ENCODE data around the gene SCN5A. TPM values are rescaled to one million over a fixed set of nuclear protein-coding genes. Genes with fewer than 3 reads are reported as not detected.

SCN5A gene
- 1 to 10 TPM in 11 of 12 donors, not detected in 1; 2.0 to 9.3 (median 6.7) TPM for polyA plus RNA-seq (ENCODE audit: insufficient read length in 12 of 12)
- long read RNA-seq, donor 1, partial matches to known transcripts: 7 of 7 reads
- long read RNA-seq, donor 1, other reads (novel, unspliced or antisense): 0 of 7 reads
- long read RNA-seq, donor 2: 0 reads
- long read RNA-seq, donor 3: 0 reads
- long read RNA-seq, donor 4: 0 reads
- long read RNA-seq, donor 5: 0 reads
- long read RNA-seq, donor 6: 0 reads
- long read RNA-seq, donor 7: 0 reads
- long read RNA-seq, donor 8: 0 reads
- long read RNA-seq, donor 9: 0 reads
- long read RNA-seq, donor 10: 0 reads
- long read RNA-seq, donor 11: 0 reads

DNA sequence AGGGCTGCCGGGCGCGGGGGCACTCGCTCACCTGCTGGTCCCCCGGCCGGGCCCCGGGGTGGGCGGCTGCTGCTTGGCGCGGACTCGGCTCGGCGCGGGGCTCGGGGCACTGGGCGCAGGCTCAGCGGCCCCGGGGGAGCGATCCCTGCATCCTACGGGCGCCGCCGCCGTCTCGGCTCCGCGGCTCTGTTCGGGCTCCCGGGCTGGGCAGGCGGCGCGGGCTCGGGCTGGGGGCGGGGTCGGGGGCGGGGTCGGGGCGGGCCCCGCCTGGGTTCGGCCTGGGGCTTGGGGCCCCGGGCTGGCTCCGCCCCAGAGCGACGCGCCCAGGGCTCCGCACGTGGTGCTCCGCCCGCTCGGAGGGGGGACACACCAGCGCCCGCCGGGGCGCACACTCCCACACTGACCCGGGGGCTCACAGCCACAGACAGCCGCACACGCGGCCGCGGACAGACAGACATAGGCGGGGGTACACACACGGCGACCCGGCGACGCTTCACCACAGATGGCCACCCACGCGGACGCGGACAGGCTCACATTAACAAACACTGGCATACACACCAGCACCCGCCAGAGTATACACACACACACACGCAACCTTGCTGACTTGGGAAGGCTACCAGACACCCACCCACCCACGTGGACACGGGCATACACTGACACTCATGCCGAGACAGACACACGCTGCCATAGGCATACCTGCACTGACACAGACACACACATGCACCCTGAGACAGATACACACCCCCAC, at the start of gene SCN5A:
Gene SCN5A, minus strand, starts transcription at position 188 of the 748 bp plus-strand sequence. CDS start 16,380 bp downstream, outside the sequence.
- no peak for DNase-seq

DNA sequence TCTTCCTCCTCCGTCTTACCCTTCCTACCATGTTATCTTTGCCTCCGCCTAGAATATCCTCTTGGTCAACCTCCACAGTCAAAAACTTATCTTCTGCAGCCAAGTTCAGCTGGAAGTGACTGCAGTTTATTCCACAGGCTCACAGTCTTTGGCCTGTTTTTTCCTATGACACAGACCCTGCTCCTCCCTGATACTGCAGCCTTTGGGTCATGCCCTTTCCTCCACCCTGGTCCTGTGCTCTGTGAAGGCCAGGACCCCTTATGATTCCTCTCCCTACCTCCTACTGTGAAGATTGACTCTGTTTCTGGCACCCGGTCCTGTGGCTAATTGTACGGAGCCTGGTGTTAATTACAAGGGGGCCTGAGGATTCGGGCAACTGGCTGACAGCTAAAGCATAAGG, 49.3 kb upstream of the SCN5A start:
- no peak for DNase-seq

DNA sequence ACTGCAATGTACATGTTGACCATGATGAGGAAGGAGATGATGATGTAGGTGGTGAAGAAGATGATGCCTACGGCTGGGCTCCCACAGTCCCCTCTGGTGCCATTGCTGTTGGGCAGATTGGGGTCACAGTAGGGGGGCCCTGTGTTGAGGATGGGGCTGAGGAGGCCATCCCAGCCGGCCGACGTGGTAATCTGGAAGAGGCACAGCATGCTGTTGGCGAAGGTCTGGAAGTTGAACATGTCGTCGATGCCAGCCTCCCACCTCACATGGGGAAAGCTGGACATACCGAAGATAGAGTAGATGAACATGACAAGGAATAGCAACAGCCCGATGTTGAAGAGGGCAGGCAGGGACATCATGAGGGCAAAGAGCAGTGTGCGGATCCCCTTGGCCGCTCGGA, 48.6 kb upstream of the SCN5A start:
- no peak for DNase-seq

DNA sequence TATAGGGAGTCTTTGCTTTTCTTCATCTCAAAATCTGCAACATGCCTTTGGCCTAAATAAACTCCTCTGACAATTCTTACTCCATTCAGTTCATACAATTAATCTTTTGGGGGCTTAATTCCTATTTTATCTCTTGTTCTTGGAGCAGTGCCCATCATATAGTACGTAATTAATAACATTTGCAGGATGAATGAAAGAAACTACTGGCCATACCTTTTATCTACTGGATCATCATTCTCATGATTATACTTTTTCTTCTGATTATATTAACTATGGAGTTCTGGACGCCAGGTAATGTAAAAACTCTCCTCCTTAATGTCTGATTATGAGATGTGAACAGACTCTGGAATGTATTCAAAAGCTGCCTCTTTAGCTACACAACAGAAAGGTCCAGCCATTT, 46.5 kb upstream of the SCN5A start:
- no peak for DNase-seq

DNA sequence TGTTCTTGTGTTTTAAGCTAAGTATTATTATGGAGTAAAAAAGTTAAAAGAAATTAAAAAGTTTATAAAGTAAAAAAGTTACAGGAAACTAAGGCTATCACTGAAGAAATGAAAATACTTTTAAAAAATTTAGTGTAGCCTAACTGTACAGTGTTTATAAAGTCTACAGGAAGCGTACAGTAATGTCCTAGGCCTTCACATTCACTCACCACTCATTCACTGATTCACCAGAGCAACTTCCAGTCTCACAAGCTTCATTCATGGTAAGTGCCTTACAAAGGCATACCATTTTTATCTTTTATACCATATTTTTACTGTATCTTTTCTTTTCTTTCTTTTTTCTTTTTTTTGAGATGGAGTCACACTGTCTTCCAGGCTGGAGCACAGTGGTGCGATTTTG, 40.7 kb upstream of the SCN5A start:
- DNase-seq: no peak

DNA sequence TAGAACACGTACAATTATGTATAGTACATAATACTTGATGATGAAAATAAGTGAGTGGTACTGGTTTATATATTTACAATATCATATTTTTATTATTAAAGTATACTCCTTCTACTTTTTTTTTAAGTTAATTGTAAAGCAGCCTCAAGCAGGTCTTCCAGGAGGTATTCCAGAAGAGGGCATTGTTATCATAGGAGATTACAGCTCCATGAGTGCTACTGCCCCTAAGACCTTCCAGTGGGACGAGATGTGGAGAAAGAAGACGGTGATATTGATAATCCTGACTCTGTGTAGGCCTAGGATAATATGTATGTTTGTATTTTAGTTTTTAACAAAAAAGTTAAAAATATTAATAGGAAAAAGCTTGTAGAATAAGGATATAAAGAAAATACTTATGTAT, 40.3 kb upstream of the SCN5A start:
- no peak for DNase-seq

DNA sequence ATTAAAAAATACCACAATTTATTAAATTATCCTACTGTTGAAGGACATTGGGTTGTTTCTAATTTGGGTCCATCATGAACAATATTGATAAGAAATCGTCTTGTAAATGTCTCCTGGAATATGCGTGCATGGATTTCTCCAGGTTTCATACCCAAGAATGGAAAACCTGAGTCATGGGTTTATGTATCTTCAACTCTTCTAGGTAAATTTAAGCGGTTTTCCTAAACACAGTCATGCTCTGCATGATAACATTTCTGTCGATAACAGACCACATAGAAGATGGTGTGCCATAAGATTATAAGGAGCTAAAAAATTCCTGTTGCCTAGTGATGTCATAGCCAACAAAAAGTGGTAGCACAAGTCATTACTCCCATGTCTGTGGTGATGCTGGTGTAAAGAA, 39.9 kb upstream of the SCN5A start:
- DNase-seq: no peak

DNA sequence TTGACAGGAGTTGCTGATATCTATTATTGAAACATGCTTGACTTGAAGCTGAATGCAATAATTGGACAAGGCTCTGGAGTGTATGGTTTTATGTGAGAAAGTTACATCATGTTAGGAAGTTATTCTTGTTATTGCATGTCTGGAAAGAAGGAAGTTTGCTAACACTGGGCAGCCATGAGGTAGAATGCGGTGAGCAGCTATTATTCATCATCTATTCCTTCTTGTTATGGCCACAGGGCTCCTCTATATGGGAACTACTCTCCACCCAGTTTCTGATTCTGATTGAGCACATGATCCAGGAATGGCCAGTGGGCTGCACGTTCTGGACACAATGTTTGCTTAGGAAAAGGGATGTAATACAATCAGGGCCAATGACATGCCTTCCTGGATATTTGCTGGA, 37.8 kb upstream of the SCN5A start:
- no peak for DNase-seq

DNA sequence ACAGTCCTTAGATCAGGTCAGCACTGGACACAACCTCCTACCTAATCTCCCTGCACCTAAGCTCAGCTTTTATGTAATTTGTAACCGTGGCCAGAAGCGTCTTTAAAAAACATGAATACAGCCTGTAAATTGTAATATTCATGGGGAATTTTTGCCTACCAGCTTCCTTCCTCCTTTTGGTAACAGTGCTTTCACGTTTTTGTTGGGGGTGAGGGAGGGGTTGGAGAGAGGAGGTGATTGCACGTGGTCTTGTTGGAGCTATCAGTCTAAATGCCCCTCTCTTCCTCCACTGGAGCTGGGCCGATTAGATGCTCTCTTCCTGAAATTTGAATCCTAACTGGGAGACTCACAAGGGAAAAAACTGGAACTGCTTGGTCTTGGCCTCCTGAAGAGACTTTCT, 35.1 kb upstream of the SCN5A start:
- DNase-seq: no peak

DNA sequence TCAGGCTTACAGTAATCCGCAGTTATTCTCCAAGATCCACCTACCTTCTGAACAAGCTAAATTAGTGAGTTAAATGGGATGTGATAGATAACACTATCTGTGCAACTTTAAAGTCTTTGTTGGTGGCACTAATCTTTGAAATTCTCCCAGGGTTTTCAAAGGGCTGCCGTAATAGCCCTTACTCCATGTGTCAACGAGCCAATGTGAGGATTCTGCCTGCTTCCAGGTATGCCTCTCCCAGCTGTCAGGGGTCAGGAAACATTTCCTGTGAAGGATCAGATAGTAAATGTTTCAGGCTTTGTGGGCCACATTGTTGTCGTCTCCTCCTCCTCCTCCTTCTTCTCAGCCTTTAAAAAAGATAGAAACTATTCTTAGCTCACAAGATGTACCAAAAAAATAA, 20.2 kb upstream of the SCN5A start:
- no peak for DNase-seq

DNA sequence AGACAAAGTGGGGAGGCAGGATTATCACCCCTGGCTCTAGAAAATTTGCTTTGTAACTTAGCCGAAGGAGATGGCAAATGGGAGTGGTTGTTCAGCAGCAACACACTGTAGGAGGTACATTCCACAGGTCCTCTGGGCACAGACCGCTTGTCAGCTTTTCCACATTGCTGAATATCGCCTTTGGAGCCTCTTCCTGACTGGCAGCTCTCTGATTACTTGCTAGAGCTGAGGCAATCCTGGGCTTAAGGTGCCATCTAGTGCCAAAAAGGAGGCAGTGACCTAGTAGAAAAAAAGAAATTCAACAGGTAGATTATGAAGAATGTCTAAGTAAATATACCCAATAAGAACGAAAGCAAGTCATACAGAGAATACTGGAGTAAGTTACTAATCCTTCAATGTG, 13.1 kb upstream of the SCN5A start:
- DNase-seq: no peak

DNA sequence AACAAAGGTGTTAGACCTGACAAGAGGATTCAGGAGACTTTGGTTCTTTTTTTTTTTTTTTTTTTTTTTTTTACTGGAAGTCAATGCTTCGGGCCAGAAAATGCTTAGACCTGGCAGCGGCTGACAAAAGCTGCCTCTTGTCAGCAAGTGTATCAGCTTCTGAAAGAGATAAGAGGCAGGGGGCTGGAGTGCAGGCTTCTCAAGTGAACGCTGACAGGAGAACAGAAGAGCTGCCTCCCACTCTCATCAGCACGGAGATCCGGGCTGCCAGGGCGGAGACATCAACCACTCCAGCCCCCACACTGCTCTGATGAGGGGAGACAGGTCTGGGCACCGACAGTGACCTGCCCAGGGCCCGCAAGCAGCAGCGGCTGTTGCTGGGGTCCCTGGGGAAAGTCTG, 9.4 kb upstream of the SCN5A start:
- no peak for DNase-seq

DNA sequence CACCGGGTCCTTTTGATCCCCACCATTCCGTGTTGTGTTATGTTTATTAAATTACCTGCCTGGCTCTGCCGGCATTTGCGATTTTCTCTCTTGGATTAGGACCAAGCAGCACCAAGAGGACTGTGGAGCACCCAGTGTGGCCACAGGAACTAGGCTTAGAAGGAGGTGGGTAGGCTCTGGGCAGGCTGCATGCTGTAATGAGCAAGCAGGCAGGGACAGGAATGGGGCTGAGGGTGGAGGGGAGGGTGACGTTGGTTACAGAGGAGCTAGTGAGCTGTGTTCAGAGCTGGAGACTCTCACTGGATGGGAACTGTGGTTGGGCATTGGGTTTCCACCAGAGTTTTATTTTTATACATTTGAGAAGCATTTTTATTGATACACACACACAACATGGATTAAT, 7.9 kb upstream of the SCN5A start:
- no peak for DNase-seq

DNA sequence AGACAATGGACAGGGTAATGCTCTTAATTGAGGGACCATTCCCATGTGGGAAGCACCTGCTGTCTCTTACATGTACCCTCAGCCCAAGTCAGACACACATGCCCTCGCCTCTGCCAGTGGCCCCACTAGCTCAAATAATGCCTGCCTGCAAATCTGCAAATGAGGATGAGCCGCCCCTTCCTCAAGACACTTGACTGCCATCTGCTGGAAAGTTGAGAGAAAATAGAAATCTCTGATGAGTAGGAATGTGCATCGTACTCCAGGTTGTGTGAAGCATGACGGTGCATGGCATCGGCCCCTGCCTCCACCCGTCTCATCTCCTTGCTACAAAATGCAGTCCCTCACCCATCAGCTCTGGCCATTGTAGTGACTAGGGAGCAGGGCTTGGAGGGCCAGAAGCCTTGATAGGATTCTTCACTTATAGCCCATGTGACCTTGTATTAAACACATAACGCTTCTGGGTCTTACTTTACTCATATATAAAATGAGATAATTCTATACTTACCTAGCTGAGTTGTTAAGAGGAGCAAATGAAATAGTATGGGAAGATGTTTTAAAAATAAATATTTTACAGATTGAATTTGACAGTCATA, 6.3 kb upstream of the SCN5A start:
- DNase-seq: no peak

DNA sequence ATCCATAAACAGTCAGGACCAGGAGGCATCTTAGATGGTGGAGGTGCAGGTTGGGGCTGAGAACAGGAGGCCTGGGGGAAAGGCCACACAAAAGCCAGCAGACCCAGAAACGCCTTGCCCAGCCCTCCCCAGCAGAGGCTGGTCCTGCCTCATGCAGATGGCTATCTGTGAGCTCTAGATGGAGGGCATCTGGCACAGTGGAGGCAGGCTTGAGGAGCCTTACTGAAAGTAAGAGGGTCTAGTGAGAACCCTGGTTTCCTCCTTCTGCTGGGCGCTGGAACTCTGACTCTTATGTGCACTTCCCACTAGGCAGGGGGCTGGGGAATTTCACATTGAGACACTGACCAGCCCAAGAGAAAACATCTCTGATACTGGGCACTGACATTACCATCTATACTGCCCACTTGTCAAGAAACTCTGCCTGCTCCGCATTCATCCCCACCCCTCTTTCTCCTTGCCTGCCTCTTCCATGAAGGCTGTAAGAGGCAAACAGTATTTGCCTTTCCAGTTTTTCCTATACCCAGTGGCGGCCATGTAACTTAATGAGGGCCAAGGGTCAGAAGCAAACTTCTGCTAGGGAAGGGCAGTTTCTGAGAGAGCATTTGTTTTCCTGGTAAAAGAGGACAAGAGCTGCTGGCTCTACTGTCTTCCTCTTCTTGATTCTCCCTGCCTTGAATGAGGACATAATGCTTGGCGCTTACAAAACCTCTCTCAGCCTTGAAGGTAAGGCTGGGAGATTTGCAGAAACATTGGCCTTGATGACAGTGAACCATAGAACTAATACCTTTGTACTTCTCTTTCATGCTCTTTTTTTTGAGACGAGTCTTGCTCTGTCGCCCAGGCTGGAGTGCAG, 4.4 kb upstream of the SCN5A start:
- DNase-seq: no peak

DNA sequence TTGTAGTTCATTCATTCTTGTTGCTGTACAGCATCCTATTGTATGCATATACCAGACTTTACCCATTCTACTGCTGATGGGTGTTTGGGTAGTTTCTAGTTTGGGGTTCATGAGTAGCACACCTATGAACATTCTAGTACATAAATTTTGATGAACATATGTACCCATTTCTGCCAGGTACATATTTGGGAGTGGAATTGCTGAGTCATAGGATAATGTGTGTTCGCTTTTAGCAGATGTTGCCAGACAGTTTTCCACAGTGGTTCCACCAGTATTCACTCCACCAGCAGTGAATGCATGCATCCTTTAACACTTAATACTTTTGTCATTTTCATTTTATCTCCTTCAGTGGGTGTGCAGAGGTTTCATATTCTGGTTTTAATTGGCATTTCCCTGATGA, 3.4 kb upstream of the SCN5A start:
- DNase-seq: no peak

DNA sequence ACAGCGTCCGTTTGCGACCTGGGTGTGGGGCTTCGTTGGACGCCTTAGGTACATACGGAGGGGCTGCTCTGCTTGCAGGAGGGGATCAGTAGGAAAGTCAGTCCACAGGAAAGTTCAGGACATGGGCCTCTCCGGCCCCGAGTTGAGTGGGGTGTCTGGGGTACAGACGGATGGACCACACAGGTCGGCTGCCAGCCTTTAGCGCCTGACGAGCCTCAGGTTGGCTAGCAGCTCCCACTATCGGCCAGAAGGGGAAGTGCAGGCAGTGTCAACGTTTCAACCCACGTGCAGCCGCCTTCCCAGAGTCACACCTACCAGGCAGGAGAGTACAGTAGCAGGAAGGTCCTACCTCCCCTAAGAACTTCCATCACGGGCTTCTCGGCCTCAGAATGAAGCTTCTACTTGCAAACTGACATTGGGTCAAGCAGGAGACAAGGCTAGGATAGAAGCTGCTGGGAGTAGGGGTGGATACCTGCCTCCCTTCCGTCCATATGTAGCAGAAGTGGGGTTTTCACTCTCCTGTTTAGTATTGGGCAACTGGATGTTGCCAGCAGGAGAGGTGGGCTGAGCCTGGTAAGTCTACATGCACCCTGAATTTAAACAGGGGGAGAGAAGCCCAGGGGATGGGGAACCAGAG, 1.8 kb upstream of the SCN5A start:
- peak; percentile 66 for DNase-seq

DNA sequence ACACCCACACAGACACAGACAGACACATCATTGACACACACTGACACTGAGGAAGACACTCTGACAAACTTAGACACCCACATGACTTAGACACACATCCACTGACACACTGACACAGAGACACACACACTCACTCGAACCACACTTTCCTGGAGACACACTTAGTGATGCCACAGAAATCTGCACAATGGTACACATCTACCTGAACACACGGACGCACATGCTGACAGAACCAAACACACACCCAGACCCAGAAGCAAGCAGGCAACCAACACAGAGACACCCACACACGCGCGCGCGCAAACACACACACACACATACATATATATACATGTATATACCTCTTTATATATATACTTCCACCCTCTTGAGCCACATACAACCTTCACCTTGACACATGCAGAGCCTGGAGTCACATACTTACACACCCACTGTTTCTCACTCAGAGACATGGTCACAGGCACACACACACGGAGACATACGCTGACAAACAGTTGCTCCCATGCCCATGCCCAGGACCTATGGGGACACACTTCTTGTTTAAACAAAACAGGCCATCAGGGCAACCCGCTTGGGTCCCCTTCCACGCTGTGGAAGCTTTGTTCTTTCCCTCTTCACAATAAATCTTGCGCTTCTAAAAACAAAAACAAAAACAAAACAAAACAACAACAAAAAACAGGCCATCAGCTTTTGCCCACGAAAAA, 913 bp upstream of the SCN5A start:
- DNase-seq: no peak

DNA sequence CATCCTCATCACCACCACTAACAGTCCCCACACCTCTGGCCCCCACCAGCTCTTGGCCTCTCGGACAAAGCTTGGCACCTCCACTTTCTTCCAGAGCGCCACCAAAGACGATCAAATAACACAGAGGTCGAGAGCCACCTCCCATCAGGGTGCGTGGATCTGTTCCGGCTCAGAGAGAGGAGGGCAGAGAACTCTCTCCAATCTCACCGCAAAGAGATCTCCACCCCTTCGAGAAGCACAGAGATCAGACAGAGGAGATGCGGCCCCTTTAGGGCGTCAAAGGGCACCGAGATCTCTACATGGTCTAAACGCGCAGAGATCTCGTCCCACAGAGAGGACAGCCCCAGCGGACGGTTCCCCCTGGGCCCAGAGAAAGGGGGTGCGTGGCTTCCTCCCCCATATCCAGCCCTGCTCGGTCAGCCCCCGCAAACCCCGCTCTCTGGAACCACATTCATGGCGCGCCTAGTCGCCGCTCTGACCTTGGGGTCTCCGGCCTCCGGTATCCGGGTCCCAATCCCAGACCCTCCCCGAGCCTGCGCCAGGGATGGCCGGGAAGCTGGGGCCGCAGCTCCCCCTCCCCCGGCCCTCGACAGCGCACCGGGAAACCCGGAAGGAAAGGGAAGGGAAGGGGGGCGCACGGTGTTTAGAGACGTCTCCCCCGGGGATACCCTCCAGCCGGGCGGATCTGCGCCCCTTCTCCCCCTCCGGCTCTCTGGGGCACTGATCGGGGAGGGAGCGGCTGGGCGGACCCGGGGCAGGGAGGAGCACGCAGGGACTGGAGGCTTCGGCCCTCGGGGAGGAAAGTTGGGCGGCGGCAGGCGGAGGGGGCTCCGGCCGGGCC, 608 bp downstream of the SCN5A start:
- no peak for DNase-seq

DNA sequence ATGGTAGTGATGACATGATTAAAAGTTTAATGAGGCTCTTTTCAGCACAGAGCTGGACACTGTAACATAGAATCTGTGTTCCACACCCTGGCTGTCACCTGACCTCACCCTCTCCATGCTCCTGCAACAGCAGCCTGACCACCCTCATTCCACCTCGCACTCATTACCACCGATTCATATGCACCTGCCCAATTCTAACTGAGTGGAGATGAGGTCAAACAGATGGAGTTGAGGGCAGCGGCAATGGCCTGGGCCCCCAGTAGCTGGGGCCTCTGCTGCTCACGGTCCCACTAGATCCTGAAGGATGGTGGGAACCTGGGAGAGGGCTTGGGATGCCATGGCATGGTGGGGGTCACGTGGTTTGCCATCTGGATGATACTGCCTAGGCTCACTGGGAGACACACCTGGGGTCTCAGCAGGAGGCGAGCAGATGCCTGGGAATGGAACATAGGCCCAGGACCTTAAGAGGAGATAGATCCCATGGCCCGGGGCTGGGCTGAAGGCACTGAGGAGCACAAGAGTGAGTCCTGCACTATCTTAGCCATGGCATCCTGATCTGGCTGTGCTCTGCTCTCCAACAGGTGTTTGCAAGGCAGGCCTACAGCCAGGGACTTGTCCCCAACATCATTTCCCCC, 1.3 kb downstream of the SCN5A start:
- no peak for DNase-seq
